ENCODE data around the gene CLCA4. TPM values are rescaled to one million over a fixed set of nuclear protein-coding genes. Genes with fewer than 3 reads are reported as not detected.
"Not testable (repeated sequence)": the region's sequence is repeated elsewhere in the genome, so short reads cannot be mapped to it uniquely, and the experiment has no call there.

CLCA4 gene
- total and polyA plus RNA-seq, 2 experiments from 2014 or later: not detected

DNA sequence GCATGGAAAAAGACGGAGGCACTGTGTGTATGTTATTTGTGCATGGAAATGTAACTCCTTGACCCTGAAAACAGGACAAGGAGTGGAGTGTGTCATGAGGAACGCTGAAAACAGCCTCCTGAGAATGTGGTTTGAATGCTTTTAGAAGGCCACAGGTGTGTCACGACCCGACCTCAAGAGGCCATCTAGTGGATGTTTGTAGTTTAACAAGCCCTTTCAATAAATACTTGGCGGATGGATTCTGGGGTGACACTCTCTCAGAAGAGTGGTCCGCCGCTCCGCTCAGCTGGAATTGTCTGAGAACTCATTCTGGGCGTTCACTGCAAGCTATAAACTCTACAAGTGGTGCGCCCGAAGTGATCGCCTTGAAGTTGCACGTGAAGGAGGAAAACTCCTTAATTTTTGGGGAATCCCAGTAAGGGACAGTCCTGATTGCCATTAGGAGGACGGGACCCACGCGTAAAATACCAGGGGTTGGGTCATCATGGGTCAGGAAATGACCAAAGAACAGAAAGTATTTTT lies 44.7 kb upstream of the CLCA4 start:
- DNase-seq (ENCODE audit: low spot score) (peak; percentile 79), ATAC-seq (peak; percentile 75)
- not testable (repeated sequence) for H3F3A ChIP-seq (replicated peaks; ENCODE audit: low read depth); H3K9me2 ChIP-seq (ENCODE audit: insufficient read depth); H3K79me2 ChIP-seq (replicated peaks; ENCODE audit: insufficient read depth); H3K27me3 ChIP-seq (ENCODE audit: insufficient read depth); H4K20me1 ChIP-seq (replicated peaks; ENCODE audit: insufficient read depth); H3K9me3 Mint-ChIP-seq; H3K36me3 ChIP-seq (ENCODE audit: insufficient read depth); H3K36me3 Mint-ChIP-seq (ENCODE audit: low read depth); H3K27me3 Mint-ChIP-seq (ENCODE audit: insufficient read depth, low read depth, poor library complexity)
- Histone ChIP-seq H3K4me1 (ENCODE audit: insufficient read depth) (peaks cover 13% of the 10 kb centered on the region; the same call in 1 of the 2 replicates), H2AFZ (peak overlapping the region; percentile 78; the same call in 1 of the 2 replicates), H3K27ac (ENCODE audit: low read depth) (peak overlapping the region; percentile 86), H3K4me3 (peak overlapping the region; percentile 51), H3K4me2 (peak overlapping the region; percentile 75)
- Mint-ChIP-seq H3K4me3 (peak overlapping the region; percentile 78; the same call in 2 of the 3 replicates), H3K4me1 (peaks cover 32% of the 10 kb centered on the region), H3K27ac (peak overlapping the region; percentile 98)
- TF ChIP-seq, protein P1, sequence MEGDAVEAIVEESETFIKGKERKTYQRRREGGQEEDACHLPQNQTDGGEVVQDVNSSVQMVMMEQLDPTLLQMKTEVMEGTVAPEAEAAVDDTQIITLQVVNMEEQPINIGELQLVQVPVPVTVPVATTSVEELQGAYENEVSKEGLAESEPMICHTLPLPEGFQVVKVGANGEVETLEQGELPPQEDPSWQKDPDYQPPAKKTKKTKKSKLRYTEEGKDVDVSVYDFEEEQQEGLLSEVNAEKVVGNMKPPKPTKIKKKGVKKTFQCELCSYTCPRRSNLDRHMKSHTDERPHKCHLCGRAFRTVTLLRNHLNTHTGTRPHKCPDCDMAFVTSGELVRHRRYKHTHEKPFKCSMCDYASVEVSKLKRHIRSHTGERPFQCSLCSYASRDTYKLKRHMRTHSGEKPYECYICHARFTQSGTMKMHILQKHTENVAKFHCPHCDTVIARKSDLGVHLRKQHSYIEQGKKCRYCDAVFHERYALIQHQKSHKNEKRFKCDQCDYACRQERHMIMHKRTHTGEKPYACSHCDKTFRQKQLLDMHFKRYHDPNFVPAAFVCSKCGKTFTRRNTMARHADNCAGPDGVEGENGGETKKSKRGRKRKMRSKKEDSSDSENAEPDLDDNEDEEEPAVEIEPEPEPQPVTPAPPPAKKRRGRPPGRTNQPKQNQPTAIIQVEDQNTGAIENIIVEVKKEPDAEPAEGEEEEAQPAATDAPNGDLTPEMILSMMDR (conservative IDR thresholded peaks at IDR 0.05; ENCODE audit: low read depth in 2 of 2): peak; percentile 56 to 71

DNA sequence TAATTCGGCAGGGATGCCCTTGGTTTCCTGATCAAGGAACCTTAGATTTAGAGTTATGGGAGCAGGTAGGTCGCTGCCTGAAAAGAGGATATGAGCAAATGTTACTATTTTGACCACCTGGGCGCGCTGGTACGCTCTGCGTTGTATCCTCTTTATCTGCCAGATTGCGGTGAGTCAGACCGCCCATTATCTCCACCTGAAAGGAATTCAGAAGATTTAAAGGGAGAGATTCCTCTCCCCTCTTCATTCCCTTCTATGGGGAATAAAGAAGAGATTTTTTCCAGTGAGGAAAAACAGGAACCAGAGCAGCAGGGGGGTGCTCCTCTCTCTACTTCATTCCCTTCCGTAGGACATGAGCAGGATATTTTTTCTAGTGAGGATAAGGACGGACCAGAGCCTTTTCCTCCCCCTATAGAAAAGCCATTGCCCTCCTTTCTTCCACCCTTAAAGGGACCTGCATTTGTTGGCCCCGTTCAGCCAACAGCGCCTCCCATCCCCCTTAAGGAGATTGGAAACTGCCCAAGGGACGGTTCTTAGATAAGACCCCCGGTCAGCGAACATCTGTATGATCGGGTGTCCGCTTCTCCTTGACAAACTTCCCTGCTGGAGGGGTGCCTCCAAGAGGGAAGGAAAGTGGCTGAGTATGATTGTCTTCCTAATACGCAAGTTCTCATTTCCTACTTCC lies 44.0 kb upstream of the CLCA4 start:
- peak; percentile 94 for DNase-seq (ENCODE audit: low spot score)
- H3K4me3 ChIP-seq: peak overlapping the region; percentile 51
- Mint-ChIP-seq H3K4me1 (peaks cover 35% of the 10 kb centered on the region), H3K4me3 (peak overlapping the region; percentile 78; the same call in 2 of the 3 replicates), H3K36me3 (ENCODE audit: low read depth) (no peaks in the 10 kb centered on the region; the same call in 2 of the 3 replicates), H3K27me3 (ENCODE audit: insufficient read depth, low read depth, poor library complexity) (peaks cover 2% of the 10 kb centered on the region), H3K27ac (peak overlapping the region; percentile 98), H3K9me3 (peaks cover 8% of the 10 kb centered on the region)
- no peaks in the 10 kb centered on the region for H3K36me3 ChIP-seq (ENCODE audit: insufficient read depth)
- H3K9me2 ChIP-seq (ENCODE audit: insufficient read depth): no peaks in the 10 kb centered on the region
- H3K27me3 ChIP-seq (ENCODE audit: insufficient read depth): no peaks in the 10 kb centered on the region
- H3K4me1 ChIP-seq (ENCODE audit: insufficient read depth): peaks cover 13% of the 10 kb centered on the region; the same call in 1 of the 2 replicates
- no peak overlapping the region for H2AFZ ChIP-seq
- peak overlapping the region; percentile 99 for H3K27ac ChIP-seq (ENCODE audit: low read depth)
- ATAC-seq: peak; percentile 86
- peaks cover 4% of the 10 kb centered on the region; the same call in 1 of the 2 replicates for H3F3A ChIP-seq (replicated peaks; ENCODE audit: low read depth)
- peak overlapping the region; percentile 75 for H3K4me2 ChIP-seq
- TF ChIP-seq ZNF114 (CRISPR knock-in tag; IDR thresholded peaks at IDR 0.05): no peak
- TF ChIP-seq, protein P2, sequence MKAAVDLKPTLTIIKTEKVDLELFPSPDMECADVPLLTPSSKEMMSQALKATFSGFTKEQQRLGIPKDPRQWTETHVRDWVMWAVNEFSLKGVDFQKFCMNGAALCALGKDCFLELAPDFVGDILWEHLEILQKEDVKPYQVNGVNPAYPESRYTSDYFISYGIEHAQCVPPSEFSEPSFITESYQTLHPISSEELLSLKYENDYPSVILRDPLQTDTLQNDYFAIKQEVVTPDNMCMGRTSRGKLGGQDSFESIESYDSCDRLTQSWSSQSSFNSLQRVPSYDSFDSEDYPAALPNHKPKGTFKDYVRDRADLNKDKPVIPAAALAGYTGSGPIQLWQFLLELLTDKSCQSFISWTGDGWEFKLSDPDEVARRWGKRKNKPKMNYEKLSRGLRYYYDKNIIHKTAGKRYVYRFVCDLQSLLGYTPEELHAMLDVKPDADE (IDR thresholded peaks at IDR 0.05): no peak
- TF ChIP-seq, protein P1 (conservative IDR thresholded peaks at IDR 0.05; ENCODE audit: low read depth in 2 of 2): peak in 1 of 2 experiments; percentile 58; a peak in 2 of 4 replicates
- no peaks in the 10 kb centered on the region for H4K20me1 ChIP-seq (replicated peaks; ENCODE audit: insufficient read depth)
- no peaks in the 10 kb centered on the region for H3K79me2 ChIP-seq (replicated peaks; ENCODE audit: insufficient read depth)

All from GM23338 (cell line).